T-helper 1 cell treated with Interleukin-12 subunit alpha and Interleukin-12 subunit beta and Interleukin-4 antibody, amounts not matched to agents 30 μg/mL and 1 μg/mL, for 36 hours (primary cell): ENCODE data around the gene PDZD7.
A peak's percentile ranks its signal among the peaks of the same experiment; 100 is the strongest.
"Not testable (repeated sequence)": the region's sequence is repeated elsewhere in the genome, so short reads cannot be mapped to it uniquely, and the experiment has no call there.

Experiments used
- H3K27ac Mint-ChIP-seq: one replicate; pipeline ENCODE4 v1.8.0; 2021; ENCODE audit warnings: mild to moderate bottlenecking, mixed read lengths
- H3K27me3 Mint-ChIP-seq: one replicate; pipeline ENCODE4 v1.8.0; 2021; ENCODE audit warnings: low read depth, mixed read lengths
- H3K36me3 Mint-ChIP-seq: one replicate; pipeline ENCODE4 v1.8.0; 2021; ENCODE audit warnings: low read depth, mixed read lengths
- H3K4me1 Mint-ChIP-seq: one replicate; pipeline ENCODE4 v1.8.0; 2021; ENCODE audit warnings: low read depth, mixed read lengths
- H3K4me3 Mint-ChIP-seq: one replicate; pipeline ENCODE4 v1.8.0; 2021; ENCODE audit warnings: mild to moderate bottlenecking, moderate library complexity, mixed read lengths
- H3K9me3 Mint-ChIP-seq: one replicate; pipeline ENCODE4 v1.8.0; 2021; ENCODE audit warnings: mixed read lengths

Gene PDZD7

DNA sequence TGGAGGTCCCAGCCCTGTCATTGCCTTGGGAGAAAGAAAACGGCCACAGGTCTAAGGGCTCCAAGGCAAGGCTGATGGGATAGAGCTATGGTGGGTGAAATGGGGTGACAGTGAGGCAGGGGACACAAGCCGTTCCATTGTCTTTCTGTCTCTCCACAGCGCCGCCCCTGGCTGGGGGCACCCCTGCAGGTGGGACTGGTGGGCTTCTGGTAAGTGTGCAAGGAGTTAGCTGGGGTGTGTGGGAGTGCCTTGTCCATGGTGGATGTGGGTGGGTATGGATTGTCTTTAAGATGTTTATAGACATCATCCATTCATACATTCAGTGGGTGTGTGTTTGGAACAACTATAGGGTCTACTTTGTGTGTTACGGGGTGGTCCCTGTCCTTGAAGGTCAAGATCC, 7.6 kb upstream of the PDZD7 start:
- peaks cover 23% of the 10 kb centered on the region for H3K4me1 Mint-ChIP-seq
- no peaks in the 10 kb centered on the region for H3K9me3 Mint-ChIP-seq
- H3K27me3 Mint-ChIP-seq = no peaks in the 10 kb centered on the region
- peaks cover 35% of the 10 kb centered on the region for H3K36me3 Mint-ChIP-seq
- no peak overlapping the region for H3K4me3 Mint-ChIP-seq
- H3K27ac Mint-ChIP-seq = no peak overlapping the region

DNA sequence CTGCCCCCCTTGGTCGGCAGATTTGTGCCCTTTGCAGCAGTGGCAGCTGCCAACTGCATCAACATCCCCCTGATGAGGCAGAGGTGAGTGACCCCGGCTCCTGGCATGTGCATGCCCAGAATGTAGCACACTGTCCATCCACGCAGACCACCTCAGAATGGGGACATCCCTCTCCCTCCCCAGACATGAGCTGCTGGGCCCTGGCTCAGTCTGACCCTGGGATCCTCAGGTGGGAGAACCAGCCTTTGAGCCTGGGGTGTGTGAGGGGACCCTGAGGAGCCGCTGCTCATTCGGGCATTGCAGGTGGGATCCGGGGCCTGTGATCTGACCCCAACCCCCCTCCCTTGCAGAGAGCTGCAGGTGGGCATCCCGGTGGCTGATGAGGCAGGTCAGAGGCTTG, 5.8 kb upstream of the PDZD7 start:
- Mint-ChIP-seq H3K4me3 (no peak overlapping the region), H3K27me3 (no peaks in the 10 kb centered on the region), H3K9me3 (no peaks in the 10 kb centered on the region), H3K4me1 (peaks cover 19% of the 10 kb centered on the region), H3K27ac (no peak overlapping the region), H3K36me3 (peaks cover 35% of the 10 kb centered on the region)

DNA sequence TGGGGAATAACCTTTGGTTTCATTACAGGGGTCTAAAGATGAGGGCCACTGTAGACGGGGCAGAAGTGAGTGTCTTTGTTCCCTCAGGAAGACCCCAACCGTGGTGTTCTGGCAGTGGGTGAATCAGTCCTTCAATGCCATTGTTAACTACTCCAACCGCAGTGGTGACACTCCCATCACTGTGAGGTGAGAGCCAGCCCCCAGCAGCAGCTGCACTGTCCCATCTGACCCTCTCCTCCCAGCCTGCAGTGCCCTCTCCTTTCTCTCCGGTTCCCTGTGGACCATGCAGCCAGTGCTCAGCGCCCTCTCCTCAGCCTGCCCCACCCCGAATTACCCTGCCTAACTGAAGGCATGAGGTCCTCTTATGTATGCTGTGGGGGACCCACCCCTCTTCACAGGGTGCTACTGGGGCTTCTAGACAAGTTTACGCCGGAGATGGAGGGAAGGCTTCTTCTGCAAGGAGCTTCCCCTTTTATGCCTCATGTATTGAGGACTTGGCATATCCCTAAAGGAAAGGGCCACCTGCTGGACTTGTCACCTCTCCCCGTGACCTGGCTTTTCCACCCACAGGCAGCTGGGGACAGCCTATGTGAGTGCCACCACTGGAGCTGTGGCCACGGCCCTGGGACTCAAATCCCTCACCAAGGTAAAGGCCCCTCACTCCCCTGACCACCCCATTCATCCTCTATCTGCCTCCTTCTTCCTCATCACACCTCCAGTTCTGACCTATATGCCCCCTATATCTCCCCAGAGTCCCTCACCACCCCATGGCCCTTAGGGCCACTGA, 5.2 kb upstream of the PDZD7 start:
- Mint-ChIP-seq H3K27ac (no peak overlapping the region), H3K36me3 (peaks cover 34% of the 10 kb centered on the region), H3K4me3 (no peak overlapping the region), H3K27me3 (no peaks in the 10 kb centered on the region), H3K4me1 (peaks cover 16% of the 10 kb centered on the region), H3K9me3 (no peaks in the 10 kb centered on the region)

DNA sequence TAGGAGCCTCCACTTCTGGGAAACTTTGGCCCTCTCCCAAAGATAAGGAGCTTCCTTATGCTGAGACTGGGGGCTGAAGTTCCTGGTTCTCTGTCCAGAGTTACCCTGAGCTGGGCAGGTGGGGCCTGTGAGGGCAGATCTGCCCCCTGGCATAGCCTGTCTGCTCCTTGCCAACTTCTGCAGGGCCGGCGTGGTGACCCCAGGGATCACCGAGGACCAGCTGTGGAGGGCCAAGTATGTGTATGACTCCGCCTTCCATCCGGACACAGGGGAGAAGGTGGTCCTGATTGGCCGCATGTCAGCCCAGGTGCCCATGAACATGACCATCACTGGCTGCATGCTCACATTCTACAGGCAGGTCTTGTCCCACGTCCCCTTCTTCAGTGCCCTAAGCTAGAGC, 4.4 kb upstream of the PDZD7 start:
- Mint-ChIP-seq H3K27me3 (no peaks in the 10 kb centered on the region), H3K4me3 (no peak overlapping the region), H3K36me3 (peaks cover 32% of the 10 kb centered on the region), H3K9me3 (no peaks in the 10 kb centered on the region), H3K4me1 (peaks cover 17% of the 10 kb centered on the region), H3K27ac (peak overlapping the region; percentile 28)

DNA sequence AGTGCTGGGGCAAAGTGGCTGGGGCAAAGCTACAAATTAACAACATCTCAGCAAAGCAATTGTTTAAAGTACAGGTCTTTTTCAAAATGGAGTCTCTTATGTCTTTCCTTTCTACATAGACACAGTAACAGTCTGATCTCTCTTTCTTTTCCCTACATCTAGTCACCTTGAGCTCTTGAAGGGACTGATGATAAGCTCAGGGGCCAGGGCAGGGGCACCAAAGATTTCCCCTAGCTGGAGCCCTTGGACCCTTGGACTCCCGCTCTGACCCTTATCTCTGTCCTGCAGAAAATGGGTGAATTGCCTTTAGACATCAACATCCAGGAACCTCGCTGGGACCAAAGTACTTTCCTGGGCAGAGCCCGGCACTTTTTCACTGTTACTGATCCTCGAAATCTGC, 3.5 kb upstream of the PDZD7 start:
- H3K4me3 Mint-ChIP-seq, H3K9me3 Mint-ChIP-seq, H3K27ac Mint-ChIP-seq, H3K27me3 Mint-ChIP-seq: not testable (repeated sequence)
- Mint-ChIP-seq H3K4me1 (peaks cover 17% of the 10 kb centered on the region), H3K36me3 (peaks cover 32% of the 10 kb centered on the region)

DNA sequence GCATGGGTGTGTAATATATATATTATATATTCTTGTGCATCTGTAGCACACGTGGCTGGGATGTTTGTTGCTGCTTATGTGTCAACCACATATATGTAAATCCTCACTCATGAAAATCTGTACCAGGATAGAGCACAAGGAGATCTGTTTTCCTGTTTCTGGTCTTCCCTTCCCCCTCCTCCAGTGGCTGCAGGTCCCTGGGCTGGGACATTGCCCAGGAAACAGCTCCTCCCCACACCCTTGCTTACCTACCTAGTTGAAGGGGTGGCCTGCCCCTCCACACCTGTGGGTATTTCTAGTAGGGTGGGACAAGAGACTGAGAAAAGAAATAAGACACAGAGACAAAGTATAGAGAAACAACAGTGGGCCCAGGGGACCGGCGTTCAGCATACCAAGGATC, 2.3 kb upstream of the PDZD7 start:
- H3K9me3 Mint-ChIP-seq = no peaks in the 10 kb centered on the region
- H3K4me3 Mint-ChIP-seq = peak overlapping the region; percentile 87
- peaks cover 8% of the 10 kb centered on the region for H3K27me3 Mint-ChIP-seq
- peaks cover 29% of the 10 kb centered on the region for H3K36me3 Mint-ChIP-seq
- peaks cover 17% of the 10 kb centered on the region for H3K4me1 Mint-ChIP-seq
- H3K27ac Mint-ChIP-seq = peak overlapping the region; percentile 60

DNA sequence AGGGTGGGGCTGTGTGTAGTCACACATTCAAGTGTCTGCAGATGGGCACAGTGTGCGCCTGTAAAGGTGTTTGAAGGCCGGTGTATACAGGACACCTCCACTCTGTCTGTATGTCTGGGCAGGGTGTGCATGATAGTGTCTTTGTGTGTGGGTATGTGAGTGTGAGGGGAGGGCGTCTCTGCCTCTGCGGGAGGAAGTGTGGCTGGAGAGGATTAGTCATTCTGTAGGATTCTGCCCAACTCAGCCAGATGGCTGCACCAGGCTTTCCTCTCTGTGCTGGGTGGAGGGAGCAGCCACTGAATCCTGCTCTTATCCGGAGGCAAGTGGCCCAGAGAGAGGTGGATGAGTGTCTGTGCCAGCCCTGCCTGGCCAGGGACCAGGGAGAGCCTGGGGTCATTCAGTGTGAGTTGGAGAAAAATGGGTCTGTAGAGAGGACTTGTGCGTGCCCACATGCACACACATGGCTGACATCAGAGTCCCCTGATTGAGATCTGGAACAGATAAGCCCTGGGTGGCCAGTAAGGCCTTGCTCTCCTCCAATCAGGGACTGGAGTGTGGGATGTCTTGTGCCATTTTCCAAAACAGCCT, 1.8 kb upstream of the PDZD7 start:
- peaks cover 24% of the 10 kb centered on the region for H3K36me3 Mint-ChIP-seq
- peak overlapping the region; percentile 87 for H3K4me3 Mint-ChIP-seq
- peaks cover 12% of the 10 kb centered on the region for H3K27me3 Mint-ChIP-seq
- H3K27ac Mint-ChIP-seq = peak overlapping the region; percentile 88
- no peaks in the 10 kb centered on the region for H3K9me3 Mint-ChIP-seq
- H3K4me1 Mint-ChIP-seq = peaks cover 17% of the 10 kb centered on the region

DNA sequence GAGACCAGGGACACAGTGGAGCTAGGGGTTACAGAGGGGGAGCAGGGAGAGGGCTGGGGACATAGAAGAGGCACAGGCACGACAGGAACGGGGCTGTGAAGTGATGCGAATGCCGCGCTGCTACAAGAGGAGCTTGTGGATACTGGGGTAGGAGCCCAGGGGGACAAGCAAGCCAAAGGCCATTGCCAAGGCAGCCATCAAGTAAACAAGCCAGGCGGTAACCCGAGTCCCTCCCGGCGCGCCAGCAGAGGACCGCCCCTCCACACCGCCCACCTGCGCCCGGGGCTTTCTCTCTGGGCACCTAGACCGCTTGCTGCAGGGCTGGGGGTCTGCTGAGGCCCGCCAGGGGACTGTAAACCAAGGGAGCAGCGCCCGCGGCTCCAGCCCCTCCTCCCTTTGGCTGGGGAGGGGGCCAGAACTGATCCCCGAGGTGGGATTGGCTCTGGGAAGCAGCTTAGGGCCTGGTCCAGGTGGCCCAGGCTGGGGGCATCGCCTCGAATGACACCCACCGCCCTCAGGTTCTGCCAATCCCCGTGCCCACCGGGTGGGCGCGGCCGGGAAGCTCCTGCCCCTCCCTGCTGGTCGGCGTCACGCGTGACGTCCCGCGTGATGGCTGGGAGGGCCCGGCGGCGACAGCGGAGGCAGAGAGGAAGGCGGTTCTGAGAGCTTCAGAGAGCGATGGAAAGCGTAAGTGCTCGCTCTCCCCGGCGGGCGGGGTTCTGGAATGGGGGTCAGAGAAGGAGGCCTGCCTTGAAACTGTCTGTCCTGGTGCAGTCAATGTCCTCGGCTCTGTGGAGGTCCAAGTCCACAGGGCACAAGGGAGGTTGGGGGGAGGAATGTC, 1.1 kb upstream of the PDZD7 start:
- no peaks in the 10 kb centered on the region for H3K9me3 Mint-ChIP-seq
- H3K27me3 Mint-ChIP-seq = peaks cover 17% of the 10 kb centered on the region
- peak overlapping the region; percentile 88 for H3K27ac Mint-ChIP-seq
- H3K36me3 Mint-ChIP-seq = peaks cover 18% of the 10 kb centered on the region
- peak overlapping the region; percentile 87 for H3K4me3 Mint-ChIP-seq
- peaks cover 17% of the 10 kb centered on the region for H3K4me1 Mint-ChIP-seq

DNA sequence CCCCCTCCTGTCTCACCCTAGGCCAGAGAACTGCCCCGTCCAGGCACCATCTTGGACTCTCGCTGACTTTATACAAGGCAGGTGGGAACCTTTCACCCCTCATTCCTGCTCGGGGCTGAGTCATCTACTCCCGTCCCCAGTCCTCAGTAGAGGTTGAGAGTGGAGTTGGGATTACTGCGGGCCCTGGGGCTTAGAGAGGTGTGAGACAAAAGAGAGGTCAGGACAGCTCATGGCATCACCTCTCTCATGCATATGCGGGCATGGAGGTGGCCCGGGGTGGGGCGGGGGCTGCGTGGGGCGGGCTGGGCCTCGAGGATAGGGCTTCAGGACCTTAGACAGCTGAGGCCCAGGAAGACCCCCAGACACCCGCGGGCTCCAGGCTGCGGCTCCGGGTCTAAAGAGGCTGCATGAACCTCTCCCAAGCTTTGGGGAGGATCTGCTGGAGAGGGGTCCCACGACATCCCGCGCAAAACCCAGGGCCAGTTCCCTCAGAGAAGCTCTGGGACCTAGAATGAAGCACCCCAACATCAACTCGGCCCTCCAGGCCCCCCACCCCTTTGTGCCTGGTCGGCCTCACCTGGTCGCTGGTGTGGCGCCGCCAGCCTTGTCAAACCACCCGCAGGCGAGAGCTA, 317 bp downstream of the PDZD7 start:
- H3K4me1 Mint-ChIP-seq = peaks cover 17% of the 10 kb centered on the region
- peaks cover 8% of the 10 kb centered on the region for H3K36me3 Mint-ChIP-seq
- no peaks in the 10 kb centered on the region for H3K9me3 Mint-ChIP-seq
- peaks cover 17% of the 10 kb centered on the region for H3K27me3 Mint-ChIP-seq
- no peak overlapping the region for H3K27ac Mint-ChIP-seq
- peak overlapping the region; percentile 87 for H3K4me3 Mint-ChIP-seq

DNA sequence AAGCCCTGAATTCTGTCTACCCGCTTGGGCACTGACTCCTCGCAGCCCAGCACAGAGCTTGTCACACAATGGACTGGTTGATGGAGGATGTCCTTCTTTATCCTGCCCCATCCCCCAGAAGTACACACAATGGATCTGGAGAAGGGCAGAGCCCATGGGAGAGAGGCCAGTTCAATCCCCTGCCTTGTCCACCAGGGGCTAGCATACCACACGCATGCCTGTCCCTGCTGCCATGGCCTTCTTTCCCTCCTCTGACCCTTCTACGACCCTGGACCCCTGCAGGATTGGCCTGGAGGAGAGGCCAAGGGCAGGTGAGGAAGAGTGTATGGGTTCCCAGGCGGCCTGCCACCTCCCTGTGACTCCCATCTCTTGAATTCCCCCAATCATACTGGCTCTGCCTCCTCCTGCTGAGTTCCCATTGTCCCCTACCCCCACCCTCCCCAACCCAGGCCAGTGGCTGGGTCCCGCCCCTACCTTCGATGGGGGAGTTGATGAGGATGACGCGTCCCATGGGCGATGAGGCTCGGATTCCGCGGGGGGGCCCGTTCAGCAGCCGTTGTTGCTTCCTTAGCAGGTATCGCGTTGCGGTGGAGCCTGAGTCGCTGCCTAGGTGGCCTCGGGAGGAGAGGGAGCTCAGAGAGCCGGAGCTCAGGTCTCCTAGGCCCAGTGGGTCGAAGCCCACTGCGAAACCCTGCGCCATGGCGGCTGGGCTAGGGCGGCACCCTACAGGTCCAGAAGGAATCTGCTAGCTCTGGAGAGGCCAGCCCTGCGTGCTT, 1.2 kb downstream of the PDZD7 start:
- no peak overlapping the region for H3K27ac Mint-ChIP-seq

DNA sequence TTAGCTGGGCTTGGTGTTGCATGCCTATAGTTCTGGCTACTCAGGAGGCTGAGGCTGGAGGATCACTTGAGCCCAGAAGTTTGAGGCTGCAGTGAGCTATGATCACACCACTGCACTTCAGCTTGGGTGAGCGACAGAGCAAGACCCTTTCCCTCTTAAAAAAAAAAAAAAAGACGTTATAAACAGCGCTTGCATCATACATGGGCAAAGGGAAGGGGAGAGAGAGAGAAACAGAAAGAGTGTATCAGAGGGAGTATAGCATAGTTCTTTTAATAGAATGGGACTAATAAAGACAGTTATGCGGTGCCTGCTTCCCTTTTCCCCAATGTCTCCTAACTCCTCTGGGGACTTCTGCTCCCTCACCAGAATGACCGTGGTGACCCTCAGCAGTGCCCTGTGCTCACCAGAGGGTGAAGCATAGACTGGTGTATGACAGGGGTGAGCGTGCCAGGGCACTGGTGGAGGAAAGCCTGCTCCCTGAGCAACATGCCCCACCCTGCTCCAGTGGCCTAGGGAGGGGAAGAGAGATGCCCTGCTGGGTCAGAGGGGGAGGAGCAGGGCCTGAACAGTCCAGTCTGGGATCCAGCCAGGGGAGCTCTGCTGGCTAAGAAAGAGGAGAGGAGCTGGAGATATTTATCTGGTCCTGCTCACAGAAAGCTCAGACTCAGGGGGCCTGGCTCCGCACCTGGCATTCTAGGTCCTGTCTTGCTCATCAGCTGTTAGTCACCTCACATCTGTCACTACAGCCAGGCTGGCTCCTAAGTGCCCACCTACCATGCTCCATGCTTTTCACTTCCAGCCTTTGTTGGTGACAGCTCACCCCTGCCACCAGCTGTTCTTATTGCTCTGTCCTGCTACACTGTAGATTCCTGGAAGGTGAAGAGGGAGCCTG, 2.2 kb downstream of the PDZD7 start:
- no peaks in the 10 kb centered on the region for H3K36me3 Mint-ChIP-seq
- no peaks in the 10 kb centered on the region for H3K9me3 Mint-ChIP-seq
- peaks cover 14% of the 10 kb centered on the region for H3K4me1 Mint-ChIP-seq
- no peak overlapping the region for H3K27ac Mint-ChIP-seq
- no peak overlapping the region for H3K4me3 Mint-ChIP-seq
- H3K27me3 Mint-ChIP-seq = peaks cover 17% of the 10 kb centered on the region

More for the DNA sequence above, 1.2 kb downstream of the PDZD7 start:
- Mint-ChIP-seq H3K4me1 (peaks cover 17% of the 10 kb centered on the region), H3K9me3 (no peaks in the 10 kb centered on the region), H3K4me3 (no peak overlapping the region), H3K27me3 (peaks cover 17% of the 10 kb centered on the region), H3K36me3 (peaks cover 4% of the 10 kb centered on the region)

DNA sequence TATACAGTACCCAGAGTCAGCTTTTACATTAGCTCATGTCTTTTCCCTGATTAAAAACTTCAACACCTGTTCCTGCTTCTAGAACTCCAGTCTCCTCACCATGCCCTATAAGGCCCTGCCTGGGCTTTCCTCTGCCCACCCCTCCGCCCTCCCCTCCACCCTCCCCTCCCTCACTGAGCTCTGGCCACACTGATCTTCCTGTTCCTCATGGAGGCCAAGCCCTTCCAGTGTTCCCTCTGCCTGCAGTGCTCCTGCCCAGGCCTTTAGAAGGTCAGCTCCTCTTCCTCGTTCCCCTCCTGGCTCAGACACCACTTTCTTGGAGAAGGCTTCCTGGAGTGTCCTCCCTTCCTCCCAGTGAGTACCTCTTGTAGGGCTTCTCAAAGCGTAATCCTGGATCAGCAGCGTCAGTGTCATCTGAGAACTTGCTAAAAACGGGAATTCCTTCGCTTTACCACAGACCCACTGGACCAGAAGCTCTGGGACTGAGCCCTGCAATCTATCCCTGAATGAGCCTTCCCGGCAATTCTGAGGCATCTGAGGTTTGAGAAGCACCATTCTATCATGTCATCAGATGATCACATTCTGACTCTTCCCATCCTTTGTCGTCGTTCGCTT, 3.7 kb downstream of the PDZD7 start:
- no peak overlapping the region for H3K4me3 Mint-ChIP-seq
- no peaks in the 10 kb centered on the region for H3K36me3 Mint-ChIP-seq
- no peaks in the 10 kb centered on the region for H3K9me3 Mint-ChIP-seq
- H3K27ac Mint-ChIP-seq = no peak overlapping the region
- H3K4me1 Mint-ChIP-seq = peaks cover 2% of the 10 kb centered on the region
- H3K27me3 Mint-ChIP-seq = peaks cover 17% of the 10 kb centered on the region
